ENCODE measurements around the gene NLK. TPM values are rescaled to one million over a fixed set of nuclear protein-coding genes. Genes with fewer than 3 reads are reported as not detected.
"Not testable (repeated sequence)": the region's sequence is repeated elsewhere in the genome, so short reads cannot be mapped to it uniquely, and the experiment has no call there.

Gene NLK
- total and polyA plus RNA-seq, 10 of the 15 experiments (the other 5 are each of a cell fraction or from before 2014, with no cell fraction given): 5.0 to 22.9 (median 15.0) TPM

GRCh38 chr17:28233872-28234856 lies 191.7 kb downstream of the NLK start:
- H3K36me3 ChIP-seq (ENCODE audit: control insufficient read depth in 2 of 2, insufficient read depth in 2 of 2, low read length in 1 of 2); ATAC-seq; H3K4me3 ChIP-seq; FAIRE-seq; H3K4me2 ChIP-seq (ENCODE audit: control insufficient read depth, insufficient read depth); H3K9me3 ChIP-seq (replicated peaks; ENCODE audit: control insufficient read depth, insufficient read depth, low read length); H3K27me3 ChIP-seq (replicated peaks in 1 of 2; ENCODE audit: control insufficient read depth in 2 of 2, insufficient read depth in 2 of 2, low read length in 1 of 2); H3K79me2 ChIP-seq (ENCODE audit: control insufficient read depth, insufficient read depth, low read length); H2AFZ ChIP-seq (ENCODE audit: control insufficient read depth, low read depth, low read length); H3K27ac ChIP-seq (ENCODE audit: control insufficient read depth, insufficient read depth); H4K20me1 ChIP-seq (ENCODE audit: control insufficient read depth, insufficient read depth); in situ Hi-C loops (cut with MboI); BruUV-seq (replicated peaks); H3K9ac ChIP-seq (ENCODE audit: control insufficient read depth, insufficient read depth, low read length); POLR2A ChIA-PET; DNase-seq (ENCODE audit: low read depth, low spot score); H3K4me1 ChIP-seq (ENCODE audit: control insufficient read depth, insufficient read depth, low read length): not testable (repeated sequence)
- intact Hi-C loops (cut with micrococcal nuclease; ENCODE audit: unreplicated experiment): loop anchor here (5.0 kb wide), 1 partner anchor 88 kb away; no protein-coding TSS in a partner anchor
- SMC1A ChIA-PET (ENCODE audit: uncharacterized antibody, unreplicated experiment): interaction anchor here (1.0 to 1.5 kb wide), 6 partner anchors 18 to 429 kb away, joined by 3 to 5 read pairs (median 4); no protein-coding TSS in a partner anchor
- 57% methylated on average over 22 of the region's 22 CpGs for WGBS (ENCODE audit: insufficient coverage, insufficient replicate concordance, low lambda C conversion rate, missing lambda C conversion rate)
- RAD21 ChIA-PET (ENCODE audit: unreplicated experiment): interaction anchor here (0.6 to 2.0 kb wide), 2 partner anchors 183 to 224 kb away, joined by 3 to 7 read pairs; no protein-coding TSS in a partner anchor
- CTCF ChIA-PET: interaction anchor here (0.8 to 4.6 kb wide), 13 partner anchors 11 to 182 kb away, joined by 3 to 41 read pairs (median 3); partner anchors contain the start of genes IFT20 and TNFAIP1

GRCh38 chr17:28235066-28235700 lies 192.7 kb downstream of the NLK start:
- H2AFZ ChIP-seq (ENCODE audit: control insufficient read depth, low read depth, low read length); H3K36me3 ChIP-seq (ENCODE audit: control insufficient read depth in 2 of 2, insufficient read depth in 2 of 2, low read length in 1 of 2); H3K4me3 ChIP-seq; H3K9ac ChIP-seq (ENCODE audit: control insufficient read depth, insufficient read depth, low read length); H3K27ac ChIP-seq (ENCODE audit: control insufficient read depth, insufficient read depth); H3K9me3 ChIP-seq (replicated peaks; ENCODE audit: control insufficient read depth, insufficient read depth, low read length); H4K20me1 ChIP-seq (ENCODE audit: control insufficient read depth, insufficient read depth); DNase-seq (ENCODE audit: low read depth, low spot score); in situ Hi-C loops (cut with MboI); intact Hi-C loops (cut with micrococcal nuclease; ENCODE audit: unreplicated experiment); BruUV-seq (replicated peaks); POLR2A ChIA-PET; FAIRE-seq; H3K4me2 ChIP-seq (ENCODE audit: control insufficient read depth, insufficient read depth); H3K4me1 ChIP-seq (ENCODE audit: control insufficient read depth, insufficient read depth, low read length); ATAC-seq; H3K79me2 ChIP-seq (ENCODE audit: control insufficient read depth, insufficient read depth, low read length); H3K27me3 ChIP-seq (replicated peaks in 1 of 2; ENCODE audit: control insufficient read depth in 2 of 2, insufficient read depth in 2 of 2, low read length in 1 of 2): not testable (repeated sequence)
- RAD21 ChIA-PET (ENCODE audit: unreplicated experiment): interaction anchor here (1.2 to 2.0 kb wide), 2 partner anchors 19 to 182 kb away, joined by 3 to 7 read pairs; no protein-coding TSS in a partner anchor
- CTCF ChIA-PET: interaction anchor here (1.1 to 4.6 kb wide), 3 partner anchors 16 to 306 kb away, joined by 3 to 19 read pairs (median 4); no protein-coding TSS in a partner anchor
- WGBS (ENCODE audit: insufficient coverage, insufficient replicate concordance, low lambda C conversion rate, missing lambda C conversion rate): 67% methylated on average over 12 of the region's 12 CpGs
- SMC1A ChIA-PET (ENCODE audit: uncharacterized antibody, unreplicated experiment): interaction anchor here (1.8 kb wide), 1 partner anchor 430 kb away, joined by 5 read pairs; no protein-coding TSS in a partner anchor

- POLR2A ChIA-PET; H3K79me2 ChIP-seq (ENCODE audit: control insufficient read depth, insufficient read depth, low read length); intact Hi-C loops (cut with micrococcal nuclease; ENCODE audit: unreplicated experiment); H3K9me3 ChIP-seq (replicated peaks; ENCODE audit: control insufficient read depth, insufficient read depth, low read length); H4K20me1 ChIP-seq (ENCODE audit: control insufficient read depth, insufficient read depth); H3K9ac ChIP-seq (ENCODE audit: control insufficient read depth, insufficient read depth, low read length); H3K4me1 ChIP-seq (ENCODE audit: control insufficient read depth, insufficient read depth, low read length); in situ Hi-C loops (cut with MboI); H3K27me3 ChIP-seq (replicated peaks in 1 of 2; ENCODE audit: control insufficient read depth in 2 of 2, insufficient read depth in 2 of 2, low read length in 1 of 2); H2AFZ ChIP-seq (ENCODE audit: control insufficient read depth, low read depth, low read length); H3K4me2 ChIP-seq (ENCODE audit: control insufficient read depth, insufficient read depth); FAIRE-seq; DNase-seq (ENCODE audit: low read depth, low spot score); ATAC-seq; BruUV-seq (replicated peaks); H3K4me3 ChIP-seq; H3K36me3 ChIP-seq (ENCODE audit: control insufficient read depth in 2 of 2, insufficient read depth in 2 of 2, low read length in 1 of 2); H3K27ac ChIP-seq (ENCODE audit: control insufficient read depth, insufficient read depth): not testable (repeated sequence)
- RAD21 ChIA-PET (ENCODE audit: unreplicated experiment): interaction anchor here (1.0 to 1.2 kb wide), 2 partner anchors 18 to 431 kb away, joined by 3 read pairs; no protein-coding TSS in a partner anchor
- SMC1A ChIA-PET (ENCODE audit: uncharacterized antibody, unreplicated experiment): interaction anchor here (1.8 kb wide), 1 partner anchor 431 kb away, joined by 5 read pairs; no protein-coding TSS in a partner anchor
- CTCF ChIA-PET: interaction anchor here (1.1 to 4.6 kb wide), 4 partner anchors 13 to 307 kb away, joined by 3 to 19 read pairs (median 4); no protein-coding TSS in a partner anchor
- WGBS (ENCODE audit: insufficient coverage, insufficient replicate concordance, low lambda C conversion rate, missing lambda C conversion rate): 61% methylated on average over 13 of the region's 13 CpGs
Measured at GRCh38 chr17:28236033-28236653, 193.7 kb downstream of the NLK start.

Measured in GM12878 (cell line).